Measurements from ENCODE around the gene KRTAP2-3. TPM values are rescaled to one million over a fixed set of nuclear protein-coding genes. Genes with fewer than 3 reads are reported as not detected.

The KRTAP2-3 gene
- total and polyA plus RNA-seq, 2 of the 4 experiments (the other 2 are of a cell fraction) = 1.4 to 35.2 TPM

GRCh38 chr17:41049110-41049509 is 10.8 kb downstream of the KRTAP2-3 start:
- no peak overlapping the region for H3K4me3 ChIP-seq (ENCODE audit: insufficient read depth, low read depth, low read length)
- peak overlapping the region; percentile 67 for H3K14ac ChIP-seq (replicated peaks; ENCODE audit: low read depth, low read length)
- no peaks in the 10 kb centered on the region for H4K20me1 ChIP-seq (ENCODE audit: insufficient read depth, low read length)
- H3K79me1 ChIP-seq (ENCODE audit: low read depth in 1 of 2, low read length in 2 of 2) = no peaks in the 10 kb centered on the region
- H3K4me1 ChIP-seq (ENCODE audit: control insufficient read depth, insufficient read depth, low read length) = peaks cover 5% of the 10 kb centered on the region
- ATAC-seq (ENCODE audit: low read depth) (peak; percentile 81), DNase-seq (peak; percentile 84)
- peak overlapping the region; percentile 6; the same call in 1 of the 3 replicates for H2BK15ac ChIP-seq (ENCODE audit: low read depth, low read length)
- intact Hi-C loops (cut with micrococcal nuclease) = no loop called here
- no peak overlapping the region for H4K5ac ChIP-seq (ENCODE audit: low read depth, low read length)
- no CpG with 5 or more reads among the region's 2 CpGs for WGBS, 2 experiments (ENCODE audit: extremely low coverage in 2 of 2, insufficient read length in 1 of 2)
- H2BK120ac ChIP-seq (ENCODE audit: low read depth, low read length) = peak overlapping the region; percentile 88
- peak overlapping the region; percentile 77 for H2BK20ac ChIP-seq (ENCODE audit: low read depth, low read length)
- H2AK5ac ChIP-seq (ENCODE audit: low read depth, low read length) = peak overlapping the region; percentile 37
- peak overlapping the region; percentile 33 to 76; a peak in 3 of 4 replicates for H4K8ac ChIP-seq (ENCODE audit: low read depth in 2 of 2, low read length in 2 of 2)
- H3K56ac ChIP-seq (ENCODE audit: extremely low read depth, insufficient read depth, low read length) = peak overlapping the region; percentile 63
- H3K4me2 ChIP-seq (ENCODE audit: low read depth, low read length) = peak overlapping the region; percentile 57; the same call in 1 of the 2 replicates
- POLR2A ChIA-PET (ENCODE audit: unreplicated experiment) = interaction anchor here (1.0 kb wide), 1 partner anchor 10 kb away, joined by 5 read pairs; no protein-coding TSS in a partner anchor
- peak overlapping the region; percentile 54 for H3K23ac ChIP-seq (ENCODE audit: low read depth, low read length)
- BruUV-seq (replicated peaks) = no TSS peak
- TF ChIP-seq BHLHE40 (IDR thresholded peaks at IDR 0.05; ENCODE audit: low read depth, low read length) = peak; percentile 45; the same call in 1 of the 2 replicates
- no peak for TF ChIP-seq CTCF (conservative IDR thresholded peaks at IDR 0.05; ENCODE audit: low read depth, low read length)
- no peak for TF ChIP-seq MXI1 (IDR thresholded peaks at IDR 0.05; ENCODE audit: borderline replicate concordance, low read depth, low read length)
- TF ChIP-seq RCOR1 (IDR thresholded peaks at IDR 0.05; ENCODE audit: insufficient replicate concordance, low read length) = peak; percentile 22
- TF ChIP-seq RFX5 (IDR thresholded peaks at IDR 0.05; ENCODE audit: low read depth, low read length) = no peak
- no peaks in the 10 kb centered on the region for H3K36me3 ChIP-seq (ENCODE audit: control insufficient read depth, insufficient read depth, low read length)
- H3K4ac ChIP-seq (ENCODE audit: low read depth, low read length) = peak overlapping the region; percentile 67
- in situ Hi-C loops (cut with MboI; ENCODE audit: low sequenced_read_pairs) = no loop called here
- H3K9ac ChIP-seq (ENCODE audit: low read depth, low read length) = no peak overlapping the region
- H3K9me3 ChIP-seq (ENCODE audit: control insufficient read depth, insufficient read depth, low read length) = no peaks in the 10 kb centered on the region
- H2BK5ac ChIP-seq (ENCODE audit: low read depth, low read length, poor library complexity, severe bottlenecking) = peak overlapping the region; percentile 82
- no peak overlapping the region for H2AK9ac ChIP-seq (replicated peaks; ENCODE audit: low read depth, low read length, poor library complexity)
- peaks cover 11% of the 10 kb centered on the region; the same call in 1 of the 2 replicates for H3K9me1 ChIP-seq (ENCODE audit: insufficient read depth, low read length)
- dilution Hi-C loops (cut with HindIII; ENCODE audit: low sequenced_read_pairs, unreplicated experiment) = no loop called here
- peak overlapping the region; percentile 1; the same call in 1 of the 2 replicates for H3K27ac ChIP-seq (ENCODE audit: insufficient read depth, low read length)
- CTCF ChIA-PET = no interaction called here
- H4K91ac ChIP-seq (ENCODE audit: insufficient read depth, low read depth, low read length) = peak overlapping the region; percentile 53
- no peak overlapping the region for H2AFZ ChIP-seq (replicated peaks; ENCODE audit: low read length, poor library complexity)
- no peaks in the 10 kb centered on the region for H3K27me3 ChIP-seq (ENCODE audit: control insufficient read depth, insufficient read depth, low read length)
- peak overlapping the region; percentile 1; the same call in 1 of the 2 replicates for H3K18ac ChIP-seq (ENCODE audit: low read depth, low read length)
